Vagina (tissue), 2 donors: ENCODE data around the gene LPP. TPM values are rescaled to one million over a fixed set of nuclear protein-coding genes. Genes with fewer than 3 reads are reported as not detected.

Experiments used
- DNase-seq, 2 donors: peaks; one replicate each; pipeline ENCODE4 v3.0.0-alpha.2; 2017; ENCODE audit errors: extremely low spot score in 2 of 2
- H3K27ac ChIP-seq: fragments of 200-600 bp; sonication (generic); one replicate; pipeline ENCODE4 v1.5.1; 2019
- H3K27me3 ChIP-seq: fragments of 200-600 bp; sonication (generic); one replicate; pipeline ENCODE4 v1.5.1; 2019
- H3K36me3 ChIP-seq, 2 donors: fragments of 200-600 bp; sonication (generic); one replicate each; pipeline ENCODE4 v1.5.1; 2017 to 2019
- H3K4me1 ChIP-seq: fragments of 200-600 bp; sonication (generic); one replicate; pipeline ENCODE4 v1.5.1; 2019
- H3K4me3 ChIP-seq, 2 donors: fragments of 200-600 bp; sonication (generic); 1 replicate in 1 of 2; 2 replicates in 1 of 2; pipeline ENCODE4 v1.5.1; 2016 to 2019
- H3K9me3 ChIP-seq: fragments of 200-600 bp; sonication (generic); one replicate; pipeline ENCODE4 v1.5.1; 2019
- POLR2A ChIP-seq, 2 donors: fragments of 450-650 bp; IDR thresholded peaks; one replicate each; pipeline ENCODE4 v1.6.1; 2017; ENCODE audit warnings: antibody characterized with exemption in 2 of 2, mild to moderate bottlenecking in 2 of 2, moderate library complexity in 2 of 2
- POLR2AphosphoS5 ChIP-seq, 2 donors: sonication (generic); formaldehyde crosslinking; IDR thresholded peaks; one replicate each; pipeline ENCODE4 v1.9.0; 2017; ENCODE audit warnings: antibody characterized with exemption in 2 of 2, mild to moderate bottlenecking in 2 of 2, low read depth in 1 of 2; ENCODE audit not compliant: insufficient read depth in 1 of 2
- intact Hi-C: fragments of 100-400 bp; cut with DNase I; formaldehyde crosslinking; loops from one replicate; pipeline ENCODE4 v1.15.1; 2023
- total RNA-seq: library from RNA; depleted of rRNA; stranded (reverse); fragments of >200 nt; gene quantifications from one replicate; pipeline ENCODE4 v1.2.3, GENCODE V29; 2016
- TF ChIP-seq, protein P1 (sequence below), 3 experiments: fragments of 450-650 bp in 2 of 3; fragments of 200-600 bp in 1 of 3; sonication (generic) in 1 of 3; IDR thresholded peaks; one replicate each; pipeline ENCODE4 v1.5.1; 2017 to 2019; ENCODE audit warnings: antibody characterized with exemption in 3 of 3, mild to moderate bottlenecking in 2 of 3, moderate library complexity in 2 of 3

Gene LPP
- total RNA-seq, 1 donor from 2014 or later = 248 TPM

DNA sequence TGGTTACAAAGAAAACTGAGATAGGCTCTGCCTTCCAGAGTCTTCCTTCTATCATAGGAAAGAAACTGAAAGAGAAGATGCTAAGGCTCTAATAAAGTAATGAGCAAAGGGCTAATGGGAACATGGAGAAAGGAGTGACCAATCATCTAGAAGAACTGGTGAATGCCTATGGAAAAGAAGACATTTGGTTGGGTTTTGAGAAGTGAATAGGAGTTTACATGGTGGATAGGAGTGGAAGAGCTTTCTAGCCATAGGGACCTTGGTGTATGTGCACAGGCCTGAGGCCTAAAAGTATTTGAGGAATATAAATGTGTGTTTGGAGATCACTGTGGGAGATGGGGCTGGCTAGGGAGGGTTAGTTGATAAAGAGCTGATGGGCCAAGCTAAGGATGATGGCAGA, 6.8 kb downstream of the LPP start:
- Histone ChIP-seq H3K36me3 (no peaks in the 10 kb centered on the region), H3K4me3 (no peak overlapping the region), H3K27me3 (no peaks in the 10 kb centered on the region), H3K4me1 (peaks cover 66% of the 10 kb centered on the region), H3K9me3 (no peaks in the 10 kb centered on the region), H3K27ac (no peak overlapping the region)
- no peak for DNase-seq
- no peak for TF ChIP-seq POLR2AphosphoS5 (IDR thresholded peaks at IDR 0.05; ENCODE audit: insufficient read depth in 1 of 2, low read depth in 1 of 2)
- TF ChIP-seq, protein P1, sequence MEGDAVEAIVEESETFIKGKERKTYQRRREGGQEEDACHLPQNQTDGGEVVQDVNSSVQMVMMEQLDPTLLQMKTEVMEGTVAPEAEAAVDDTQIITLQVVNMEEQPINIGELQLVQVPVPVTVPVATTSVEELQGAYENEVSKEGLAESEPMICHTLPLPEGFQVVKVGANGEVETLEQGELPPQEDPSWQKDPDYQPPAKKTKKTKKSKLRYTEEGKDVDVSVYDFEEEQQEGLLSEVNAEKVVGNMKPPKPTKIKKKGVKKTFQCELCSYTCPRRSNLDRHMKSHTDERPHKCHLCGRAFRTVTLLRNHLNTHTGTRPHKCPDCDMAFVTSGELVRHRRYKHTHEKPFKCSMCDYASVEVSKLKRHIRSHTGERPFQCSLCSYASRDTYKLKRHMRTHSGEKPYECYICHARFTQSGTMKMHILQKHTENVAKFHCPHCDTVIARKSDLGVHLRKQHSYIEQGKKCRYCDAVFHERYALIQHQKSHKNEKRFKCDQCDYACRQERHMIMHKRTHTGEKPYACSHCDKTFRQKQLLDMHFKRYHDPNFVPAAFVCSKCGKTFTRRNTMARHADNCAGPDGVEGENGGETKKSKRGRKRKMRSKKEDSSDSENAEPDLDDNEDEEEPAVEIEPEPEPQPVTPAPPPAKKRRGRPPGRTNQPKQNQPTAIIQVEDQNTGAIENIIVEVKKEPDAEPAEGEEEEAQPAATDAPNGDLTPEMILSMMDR (IDR thresholded peaks at IDR 0.05) = no peak
- no peak for TF ChIP-seq POLR2A (IDR thresholded peaks at IDR 0.05)
- intact Hi-C loops = no loop called here

DNA sequence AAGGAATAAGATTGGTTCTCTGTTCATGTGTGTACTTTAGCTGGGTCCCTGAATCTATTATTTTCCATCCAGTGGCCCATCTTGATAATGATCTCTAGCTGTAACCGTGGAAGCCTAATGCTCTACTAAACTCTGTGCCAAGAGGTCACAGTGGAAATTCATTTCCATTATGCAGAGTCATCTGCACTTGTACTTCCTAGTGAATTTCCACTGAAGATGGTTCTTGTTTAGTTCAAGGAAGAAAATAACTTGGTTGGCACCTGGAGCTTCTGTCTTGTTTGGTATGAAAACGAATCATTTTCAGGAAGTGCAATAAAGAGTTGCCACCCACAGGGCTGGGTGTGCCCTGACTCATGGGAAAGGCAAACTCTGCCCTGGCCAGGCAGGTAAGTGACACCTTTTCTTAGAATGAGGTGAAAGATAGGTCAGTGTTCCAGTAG, 10.3 kb downstream of the LPP start:
- TF ChIP-seq, protein P1 (IDR thresholded peaks at IDR 0.05) = no peak
- no peak for TF ChIP-seq POLR2A (IDR thresholded peaks at IDR 0.05)
- no peak for TF ChIP-seq POLR2AphosphoS5 (IDR thresholded peaks at IDR 0.05; ENCODE audit: insufficient read depth in 1 of 2, low read depth in 1 of 2)
- no peak for DNase-seq
- H3K36me3 ChIP-seq = no peaks in the 10 kb centered on the region
- no peak overlapping the region for H3K4me3 ChIP-seq
- H3K27me3 ChIP-seq = no peaks in the 10 kb centered on the region
- no peaks in the 10 kb centered on the region for H3K9me3 ChIP-seq
- no peak overlapping the region for H3K27ac ChIP-seq
- intact Hi-C loops = no loop called here
- peaks cover 57% of the 10 kb centered on the region for H3K4me1 ChIP-seq

DNA sequence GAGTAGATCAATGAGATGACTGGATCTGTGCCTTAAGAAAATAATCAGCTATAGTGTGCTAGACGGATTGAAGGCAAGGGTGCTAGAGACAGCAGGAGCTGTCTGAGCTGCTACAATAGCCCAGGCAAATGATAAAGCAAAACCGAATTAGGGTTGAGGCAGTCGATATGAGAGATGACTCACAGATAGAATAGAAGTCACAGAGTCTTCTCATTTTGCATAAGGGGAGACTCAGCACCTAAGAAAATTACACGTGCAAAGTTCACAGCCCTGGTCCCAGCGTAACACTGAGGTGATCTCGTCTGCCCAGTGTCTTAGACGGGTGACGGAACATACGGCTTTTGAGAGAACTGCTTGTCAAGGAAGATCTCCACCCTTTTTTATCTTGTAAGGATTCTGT, 11.6 kb downstream of the LPP start:
- Histone ChIP-seq H3K9me3 (no peaks in the 10 kb centered on the region), H3K27me3 (no peaks in the 10 kb centered on the region), H3K4me3 (no peak overlapping the region), H3K27ac (no peak overlapping the region), H3K4me1 (peaks cover 52% of the 10 kb centered on the region), H3K36me3 (no peaks in the 10 kb centered on the region)
- TF ChIP-seq POLR2A (IDR thresholded peaks at IDR 0.05) (no peak), POLR2AphosphoS5 (IDR thresholded peaks at IDR 0.05; ENCODE audit: insufficient read depth in 1 of 2, low read depth in 1 of 2) (no peak)
- TF ChIP-seq, protein P1 (IDR thresholded peaks at IDR 0.05) = no peak
- intact Hi-C loops = no loop called here
- no peak for DNase-seq

DNA sequence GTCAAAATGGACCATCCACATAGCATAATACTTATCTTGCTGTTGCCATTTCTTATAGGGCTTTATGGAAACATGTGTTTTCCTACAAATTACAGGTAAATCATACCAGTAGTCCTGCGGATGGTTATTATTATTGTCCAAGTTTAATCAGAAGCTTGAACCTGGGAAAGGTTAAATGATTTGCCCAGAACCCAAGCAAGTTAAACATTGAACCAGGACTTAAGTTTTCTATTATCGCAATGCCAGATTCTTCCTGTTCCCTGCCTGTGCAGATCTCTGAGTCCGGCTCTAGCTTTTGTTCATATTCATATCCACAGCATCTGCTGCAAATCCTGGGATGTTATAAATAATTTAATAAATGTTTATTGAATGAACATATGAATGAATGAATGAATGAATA, 12.5 kb downstream of the LPP start:
- no peaks in the 10 kb centered on the region for H3K36me3 ChIP-seq
- TF ChIP-seq POLR2AphosphoS5 (IDR thresholded peaks at IDR 0.05; ENCODE audit: insufficient read depth in 1 of 2, low read depth in 1 of 2) (no peak), POLR2A (IDR thresholded peaks at IDR 0.05) (no peak)
- TF ChIP-seq, protein P1 (IDR thresholded peaks at IDR 0.05) = no peak
- intact Hi-C loops = no loop called here
- no peak overlapping the region for H3K4me3 ChIP-seq
- H3K27me3 ChIP-seq = no peaks in the 10 kb centered on the region
- H3K27ac ChIP-seq = no peak overlapping the region
- H3K4me1 ChIP-seq = peaks cover 51% of the 10 kb centered on the region
- H3K9me3 ChIP-seq = no peaks in the 10 kb centered on the region
- DNase-seq = no peak

DNA sequence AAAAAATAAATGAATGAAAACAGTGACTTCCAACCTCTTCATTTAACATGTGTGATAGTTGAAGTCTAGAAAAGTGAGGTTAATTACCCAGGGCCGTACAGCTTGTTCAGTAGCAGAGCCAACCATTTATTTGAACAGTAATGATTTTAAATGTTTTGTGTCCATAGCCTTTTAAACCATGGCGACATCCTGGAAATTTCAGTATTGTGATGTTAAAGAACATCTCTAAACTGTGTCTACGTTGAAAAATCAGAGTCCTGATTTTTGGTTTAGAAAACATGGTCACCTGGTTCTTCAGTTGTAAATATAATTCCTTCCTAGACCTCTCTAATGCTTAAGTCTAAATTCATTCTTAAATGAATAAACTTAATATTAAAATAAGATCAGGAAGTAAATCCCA, 14.2 kb downstream of the LPP start:
- H3K27ac ChIP-seq = no peak overlapping the region
- H3K27me3 ChIP-seq = no peaks in the 10 kb centered on the region
- DNase-seq = no peak
- intact Hi-C loops = no loop called here
- no peaks in the 10 kb centered on the region for H3K9me3 ChIP-seq
- H3K4me1 ChIP-seq = peaks cover 50% of the 10 kb centered on the region
- H3K4me3 ChIP-seq = no peak overlapping the region
- H3K36me3 ChIP-seq = no peaks in the 10 kb centered on the region
- TF ChIP-seq, protein P1 (IDR thresholded peaks at IDR 0.05) = no peak
- TF ChIP-seq POLR2AphosphoS5 (IDR thresholded peaks at IDR 0.05; ENCODE audit: insufficient read depth in 1 of 2, low read depth in 1 of 2) = no peak
- TF ChIP-seq POLR2A (IDR thresholded peaks at IDR 0.05) = no peak
